Panc1 (cell line): ENCODE data around the gene SALL4. TPM values are rescaled to one million over a fixed set of nuclear protein-coding genes. Genes with fewer than 3 reads are reported as not detected.

ENCODE experiments used
- ATAC-seq: fragments of 200-7000 bp; cut with Tn5 transposase; 2 replicates; pipeline ENCODE4 v1.9.1; 2020; ENCODE audit warnings: mild to moderate bottlenecking, moderate library complexity
- BruUV-seq: library from RNA; stranded (reverse); fragments of 400-500 nt; replicated peaks from 2 replicates; lab custom pipeline; 2021; lab: Mats Ljungman, UMichigan
- CTCF ChIA-PET: fragments of 300-600 bp; sonication (Branson Sonifier 250); formaldehyde crosslinking; loops from one replicate; lab custom pipeline; 2022; ENCODE audit warnings: antibody characterized with exemption; lab: Charles Lee
- POLR2A ChIA-PET: fragments of 300-600 bp; sonication (Branson Sonifier 250); formaldehyde crosslinking; loops from one replicate; lab custom pipeline; 2022; ENCODE audit warnings: antibody characterized with exemption; lab: Charles Lee
- DNase-seq: peaks from one replicate; pipeline ENCODE4 v3.0.0-alpha.2; 2010; ENCODE audit warnings: low read depth, low spot score
- H3K27ac ChIP-seq: 2 replicates; pipeline ENCODE4 v1.5.1; 2011; ENCODE audit warnings: mild to moderate bottlenecking, low read length, inconsistent platforms
- H3K27me3 ChIP-seq: fragments of 200-500 bp; sonication (Bioruptor generic); 2 replicates; pipeline ENCODE4 v1.6.0; 2014; ENCODE audit warnings: low read length, inconsistent platforms; ENCODE audit not compliant: control insufficient read depth, insufficient read depth
- H3K36me3 ChIP-seq: fragments of 200-500 bp; sonication (Bioruptor generic); 2 replicates; pipeline ENCODE4 v1.5.1; 2014; ENCODE audit warnings: inconsistent platforms, mild to moderate bottlenecking, low read length, moderate library complexity; ENCODE audit not compliant: control insufficient read depth, insufficient read depth
- H3K4me1 ChIP-seq: 2 replicates; pipeline ENCODE4 v1.5.1; 2011; ENCODE audit warnings: inconsistent platforms, mild to moderate bottlenecking, low read length, moderate library complexity; ENCODE audit not compliant: control insufficient read depth, insufficient read depth
- H3K4me3 ChIP-seq, 2 experiments: 2 replicates each; pipeline ENCODE4 v1.5.1; 2011 to 2012; ENCODE audit warnings: low read depth in 2 of 2, low read length in 2 of 2, mild to moderate bottlenecking in 2 of 2, inconsistent platforms in 1 of 2, moderate library complexity in 1 of 2
- H3K9me3 ChIP-seq: fragments of 200-500 bp; sonication (Bioruptor generic); 2 replicates; pipeline ENCODE4 v1.5.1; 2014; ENCODE audit warnings: low read depth, mild to moderate bottlenecking, inconsistent platforms, low read length, moderate library complexity; ENCODE audit not compliant: control insufficient read depth, insufficient read depth
- POLR2AphosphoS5 ChIP-seq: IDR thresholded peaks from 2 replicates; pipeline ENCODE4 v1.6.1; 2012; ENCODE audit warnings: mild to moderate bottlenecking, low read depth, low read length, moderate library complexity
- SIN3A ChIP-seq: IDR thresholded peaks from 2 replicates; pipeline ENCODE4 v1.6.1; 2012; ENCODE audit warnings: low read depth, mild to moderate bottlenecking, low read length, moderate library complexity, borderline replicate concordance; ENCODE audit not compliant: insufficient read depth
- TCF7L2 ChIP-seq: IDR thresholded peaks from 2 replicates; pipeline ENCODE4 v1.6.1; 2011; ENCODE audit warnings: mild to moderate bottlenecking, low read depth, low read length, inconsistent platforms
- in situ Hi-C: cut with HindIII; loops from 2 replicates; pipeline ENCODE4 v1.10.0; 2016; ENCODE audit warnings: low sequenced_read_pairs, low pct_unique_long_range_greater_than_20kb
- intact Hi-C: fragments of 100-400 bp; cut with micrococcal nuclease; formaldehyde crosslinking; loops from one replicate; pipeline ENCODE4 v1.10.0; 2022; ENCODE audit not compliant: unreplicated experiment
- total RNA-seq: library from RNA; stranded (reverse); gene quantifications from one replicate; pipeline ENCODE4 v1.2.1, GENCODE V29; 2021; ENCODE audit not compliant: unreplicated experiment
- TF ChIP-seq, protein P1 (sequence below), 2 experiments: IDR thresholded peaks; 2 replicates each; pipeline ENCODE4 v1.6.1; 2011 to 2012; ENCODE audit warnings: low read depth in 2 of 2, control low read depth in 1 of 2, low read length in 1 of 2, mild to moderate bottlenecking in 1 of 2, moderate library complexity in 1 of 2; ENCODE audit not compliant: insufficient read depth in 1 of 2
- TF ChIP-seq, protein P2 (sequence below): fragments of 450-650 bp; IDR thresholded peaks from 2 replicates; pipeline ENCODE4 v1.5.1; 2017; ENCODE audit warnings: mild to moderate bottlenecking

SALL4 gene
- total RNA-seq, 1 experiment from 2014 or later: 1.6 TPM

DNA sequence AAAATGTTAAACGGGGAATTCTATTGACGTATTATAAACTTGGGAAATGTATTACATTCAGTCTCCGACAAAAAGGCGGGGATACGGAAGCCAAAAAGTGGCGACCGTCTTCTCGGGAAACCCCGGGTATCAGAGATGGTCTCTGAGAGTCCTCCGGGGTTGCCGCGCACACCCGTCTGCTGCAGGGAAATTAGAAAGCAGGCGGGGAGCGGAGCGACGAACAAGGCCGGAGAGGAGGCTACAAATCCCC is 1.5 kb downstream of the SALL4 start:
- no TSS peak for BruUV-seq
- peak overlapping the region; percentile 50 to 65 for H3K4me3 ChIP-seq
- H3K36me3 ChIP-seq: no peaks in the 10 kb centered on the region
- H3K27me3 ChIP-seq: no peaks in the 10 kb centered on the region
- no peak for TF ChIP-seq POLR2AphosphoS5
- TF ChIP-seq SIN3A: no peak
- TF ChIP-seq, protein P1, sequence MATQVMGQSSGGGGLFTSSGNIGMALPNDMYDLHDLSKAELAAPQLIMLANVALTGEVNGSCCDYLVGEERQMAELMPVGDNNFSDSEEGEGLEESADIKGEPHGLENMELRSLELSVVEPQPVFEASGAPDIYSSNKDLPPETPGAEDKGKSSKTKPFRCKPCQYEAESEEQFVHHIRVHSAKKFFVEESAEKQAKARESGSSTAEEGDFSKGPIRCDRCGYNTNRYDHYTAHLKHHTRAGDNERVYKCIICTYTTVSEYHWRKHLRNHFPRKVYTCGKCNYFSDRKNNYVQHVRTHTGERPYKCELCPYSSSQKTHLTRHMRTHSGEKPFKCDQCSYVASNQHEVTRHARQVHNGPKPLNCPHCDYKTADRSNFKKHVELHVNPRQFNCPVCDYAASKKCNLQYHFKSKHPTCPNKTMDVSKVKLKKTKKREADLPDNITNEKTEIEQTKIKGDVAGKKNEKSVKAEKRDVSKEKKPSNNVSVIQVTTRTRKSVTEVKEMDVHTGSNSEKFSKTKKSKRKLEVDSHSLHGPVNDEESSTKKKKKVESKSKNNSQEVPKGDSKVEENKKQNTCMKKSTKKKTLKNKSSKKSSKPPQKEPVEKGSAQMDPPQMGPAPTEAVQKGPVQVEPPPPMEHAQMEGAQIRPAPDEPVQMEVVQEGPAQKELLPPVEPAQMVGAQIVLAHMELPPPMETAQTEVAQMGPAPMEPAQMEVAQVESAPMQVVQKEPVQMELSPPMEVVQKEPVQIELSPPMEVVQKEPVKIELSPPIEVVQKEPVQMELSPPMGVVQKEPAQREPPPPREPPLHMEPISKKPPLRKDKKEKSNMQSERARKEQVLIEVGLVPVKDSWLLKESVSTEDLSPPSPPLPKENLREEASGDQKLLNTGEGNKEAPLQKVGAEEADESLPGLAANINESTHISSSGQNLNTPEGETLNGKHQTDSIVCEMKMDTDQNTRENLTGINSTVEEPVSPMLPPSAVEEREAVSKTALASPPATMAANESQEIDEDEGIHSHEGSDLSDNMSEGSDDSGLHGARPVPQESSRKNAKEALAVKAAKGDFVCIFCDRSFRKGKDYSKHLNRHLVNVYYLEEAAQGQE (IDR thresholded peaks at IDR 0.05; ENCODE audit: insufficient read depth in 1 of 2, low read depth in 2 of 2, low read length in 1 of 2): no peak
- TF ChIP-seq TCF7L2: no peak
- TF ChIP-seq, protein P2, sequence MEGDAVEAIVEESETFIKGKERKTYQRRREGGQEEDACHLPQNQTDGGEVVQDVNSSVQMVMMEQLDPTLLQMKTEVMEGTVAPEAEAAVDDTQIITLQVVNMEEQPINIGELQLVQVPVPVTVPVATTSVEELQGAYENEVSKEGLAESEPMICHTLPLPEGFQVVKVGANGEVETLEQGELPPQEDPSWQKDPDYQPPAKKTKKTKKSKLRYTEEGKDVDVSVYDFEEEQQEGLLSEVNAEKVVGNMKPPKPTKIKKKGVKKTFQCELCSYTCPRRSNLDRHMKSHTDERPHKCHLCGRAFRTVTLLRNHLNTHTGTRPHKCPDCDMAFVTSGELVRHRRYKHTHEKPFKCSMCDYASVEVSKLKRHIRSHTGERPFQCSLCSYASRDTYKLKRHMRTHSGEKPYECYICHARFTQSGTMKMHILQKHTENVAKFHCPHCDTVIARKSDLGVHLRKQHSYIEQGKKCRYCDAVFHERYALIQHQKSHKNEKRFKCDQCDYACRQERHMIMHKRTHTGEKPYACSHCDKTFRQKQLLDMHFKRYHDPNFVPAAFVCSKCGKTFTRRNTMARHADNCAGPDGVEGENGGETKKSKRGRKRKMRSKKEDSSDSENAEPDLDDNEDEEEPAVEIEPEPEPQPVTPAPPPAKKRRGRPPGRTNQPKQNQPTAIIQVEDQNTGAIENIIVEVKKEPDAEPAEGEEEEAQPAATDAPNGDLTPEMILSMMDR: no peak
- ChIA-PET POLR2A (no interaction called here), CTCF (interaction anchor here (1.0 kb wide), 1 partner anchor 165 kb away, joined by 4 read pairs; no protein-coding TSS in a partner anchor)
- H3K27ac ChIP-seq: peak overlapping the region; percentile 72
- intact Hi-C loops (loop anchor here (5.0 kb wide), 1 partner anchor 262 kb away; no protein-coding TSS in a partner anchor), in situ Hi-C loops (no loop called here)
- DNase-seq (no peak), ATAC-seq (peak; percentile 15; the same call in 1 of the 2 replicates)
- peaks cover 11% of the 10 kb centered on the region for H3K4me1 ChIP-seq
- no peaks in the 10 kb centered on the region for H3K9me3 ChIP-seq

DNA sequence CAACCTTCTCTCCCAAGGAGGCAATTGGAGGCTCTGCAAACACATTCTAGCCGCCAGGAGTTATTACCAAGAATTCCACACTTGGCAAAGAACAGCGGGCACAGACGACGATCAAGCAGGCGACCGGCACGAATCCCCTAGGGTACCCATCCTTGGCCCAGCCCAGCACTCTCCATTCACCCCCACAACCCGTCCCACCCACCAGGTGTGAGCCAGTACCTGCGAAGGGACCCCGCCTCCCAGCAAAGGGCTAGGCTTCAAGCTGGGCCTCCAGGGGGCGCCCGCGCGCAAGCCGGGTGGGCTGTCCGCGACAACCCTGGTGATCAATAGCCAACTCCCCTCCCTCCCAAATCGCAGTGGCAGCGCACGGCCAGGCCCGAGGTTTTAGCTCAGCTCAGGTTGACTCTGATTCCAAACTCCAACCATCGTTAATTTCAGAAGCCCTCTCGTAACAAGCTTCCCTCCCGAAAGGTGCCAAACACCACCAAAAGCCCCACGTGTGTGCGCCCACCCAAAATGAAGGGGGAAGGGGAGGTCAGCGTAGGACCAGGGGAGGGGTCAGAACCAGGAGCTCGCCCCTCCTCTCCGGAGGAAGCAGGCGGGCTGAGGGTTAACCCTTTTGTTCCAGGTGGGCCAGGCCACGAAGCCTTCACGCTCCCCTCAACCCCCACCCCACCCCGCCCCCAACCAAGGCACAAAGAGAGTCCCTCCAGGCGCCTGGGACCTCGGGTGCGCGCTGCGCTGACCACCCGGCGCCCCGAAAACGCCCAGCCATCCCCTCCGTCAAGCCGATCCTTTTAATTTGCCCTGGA is 2.1 kb downstream of the SALL4 start:
- ATAC-seq: peak; percentile 86
- BruUV-seq: no TSS peak
- DNase-seq: peak; percentile 24
- no peaks in the 10 kb centered on the region for H3K36me3 ChIP-seq
- H3K9me3 ChIP-seq: no peaks in the 10 kb centered on the region
- intact Hi-C loops (loop anchor here (5.0 kb wide), 1 partner anchor 262 kb away; no protein-coding TSS in a partner anchor), in situ Hi-C loops (no loop called here)
- TF ChIP-seq, protein P2: peak; percentile 98
- TF ChIP-seq POLR2AphosphoS5: no peak
- TF ChIP-seq, protein P1 (IDR thresholded peaks at IDR 0.05; ENCODE audit: insufficient read depth in 1 of 2, low read depth in 2 of 2, low read length in 1 of 2): 0 out of 4 replicates have a peak, but pooled peaks of 1 of the 2 experiments have one; percentile 8
- TF ChIP-seq SIN3A: no peak
- no peak for TF ChIP-seq TCF7L2
- no peaks in the 10 kb centered on the region for H3K27me3 ChIP-seq
- H3K4me3 ChIP-seq: peak overlapping the region; percentile 50 to 65
- CTCF ChIA-PET: interaction anchor here (0.7 to 1.0 kb wide), 4 partner anchors 8 to 328 kb away, joined by 3 to 4 read pairs (median 3); no protein-coding TSS in a partner anchor
- H3K27ac ChIP-seq: peak overlapping the region; percentile 72
- peaks cover 11% of the 10 kb centered on the region for H3K4me1 ChIP-seq
- POLR2A ChIA-PET: no interaction called here
